ENCODE data around the gene NMNAT3.

The NMNAT3 gene

GRCh38 chr3:139677388-139678155 is at the start of gene NMNAT3:
Gene NMNAT3, minus strand, starts transcription at chr3:139677972. Its CDS starts 50,248 bp downstream, at chr3:139627724.
- DNase-seq, result peak; percentile 79

- no peak for DNase-seq
These were observed 43.6 kb upstream of the NMNAT3 start for GRCh38 chr3:139721370-139721769.

GRCh38 chr3:139718415-139718814 is 40.6 kb upstream of the NMNAT3 start:
- no peak for DNase-seq

GRCh38 chr3:139716908-139717485 is 39.2 kb upstream of the NMNAT3 start:
- DNase-seq, result no peak

- DNase-seq, result no peak
These were observed 38.1 kb upstream of the NMNAT3 start for GRCh38 chr3:139715743-139716360.

GRCh38 chr3:139715166-139715565 is 37.4 kb upstream of the NMNAT3 start:
- DNase-seq, result no peak

- peak; percentile 10 for DNase-seq
These were observed 32.4 kb upstream of the NMNAT3 start for GRCh38 chr3:139710212-139710611.

- DNase-seq, result no peak
These were observed 27.9 kb upstream of the NMNAT3 start for GRCh38 chr3:139705631-139706030.

- no peak for DNase-seq
These were observed 18.5 kb upstream of the NMNAT3 start for GRCh38 chr3:139696314-139696604.

GRCh38 chr3:139695426-139696313 is 17.9 kb upstream of the NMNAT3 start:
- no peak for DNase-seq

- no peak for DNase-seq
These were observed 17.2 kb upstream of the NMNAT3 start for GRCh38 chr3:139695007-139695406.

- no peak for DNase-seq
These were observed 16.8 kb upstream of the NMNAT3 start for GRCh38 chr3:139694542-139694941.

GRCh38 chr3:139691619-139692018 is 13.8 kb upstream of the NMNAT3 start:
- no peak for DNase-seq

- DNase-seq, result peak; percentile 64
These were observed 12.0 kb upstream of the NMNAT3 start for GRCh38 chr3:139689708-139690228.

GRCh38 chr3:139689122-139689521 is 11.3 kb upstream of the NMNAT3 start:
- no peak for DNase-seq

- DNase-seq, result no peak
These were observed 9.7 kb upstream of the NMNAT3 start for GRCh38 chr3:139687431-139687830.

GRCh38 chr3:139686624-139687023 is 8.9 kb upstream of the NMNAT3 start:
- DNase-seq, result no peak

GRCh38 chr3:139686206-139686605 is 8.4 kb upstream of the NMNAT3 start:
- DNase-seq, result no peak

GRCh38 chr3:139679220-139679775 is 1.5 kb upstream of the NMNAT3 start:
- DNase-seq, result no peak

GRCh38 chr3:139676632-139677387 is 962 bp downstream of the NMNAT3 start:
- no peak for DNase-seq

- no peak for DNase-seq
These were observed 1.7 kb downstream of the NMNAT3 start for GRCh38 chr3:139676108-139676507.

- DNase-seq, result no peak
These were observed 2.4 kb downstream of the NMNAT3 start for GRCh38 chr3:139675327-139675726.

Measured in NCI-H774 (cell line).